ENCODE data around the gene SMURF1.
"Not testable (repeated sequence)": the region's sequence is repeated elsewhere in the genome, so short reads cannot be mapped to it uniquely, and the experiment has no call there.

The SMURF1 gene

GRCh38 chr7:99121496-99122021 lies 22.3 kb downstream of the SMURF1 start:
- DNase-seq (ENCODE audit: low read depth): no peak

- no peak for DNase-seq (ENCODE audit: low read depth)
These were observed 23.0 kb downstream of the SMURF1 start for GRCh38 chr7:99120916-99121315.

- no peak for DNase-seq (ENCODE audit: low read depth)
These were observed 23.4 kb downstream of the SMURF1 start for GRCh38 chr7:99120501-99120900.

GRCh38 chr7:99118077-99118476 lies 25.8 kb downstream of the SMURF1 start:
- DNase-seq (ENCODE audit: low read depth): no peak

- no peak for DNase-seq (ENCODE audit: low read depth)
These were observed 27.8 kb downstream of the SMURF1 start for GRCh38 chr7:99116144-99116543.

GRCh38 chr7:99115379-99115778 lies 28.5 kb downstream of the SMURF1 start:
- no peak for DNase-seq (ENCODE audit: low read depth)

GRCh38 chr7:99112979-99113378 lies 30.9 kb downstream of the SMURF1 start:
- no peak for DNase-seq (ENCODE audit: low read depth)

GRCh38 chr7:99112097-99112496 lies 31.8 kb downstream of the SMURF1 start:
- no peak for DNase-seq (ENCODE audit: low read depth)

- DNase-seq (ENCODE audit: low read depth): no peak
These were observed 32.3 kb downstream of the SMURF1 start for GRCh38 chr7:99111591-99111990.

- no peak for DNase-seq (ENCODE audit: low read depth)
These were observed 34.5 kb downstream of the SMURF1 start for GRCh38 chr7:99109108-99110051.

GRCh38 chr7:99108613-99109012 lies 35.3 kb downstream of the SMURF1 start:
- no peak for DNase-seq (ENCODE audit: low read depth)

GRCh38 chr7:99106821-99107241 lies 37.1 kb downstream of the SMURF1 start:
- DNase-seq (ENCODE audit: low read depth): no peak

- no peak for DNase-seq (ENCODE audit: low read depth)
These were observed 37.5 kb downstream of the SMURF1 start for GRCh38 chr7:99106411-99106810.

- DNase-seq (ENCODE audit: low read depth): no peak
These were observed 38.2 kb downstream of the SMURF1 start for GRCh38 chr7:99105756-99106155.

GRCh38 chr7:99104631-99105030 lies 39.3 kb downstream of the SMURF1 start:
- no peak for DNase-seq (ENCODE audit: low read depth)

- DNase-seq (ENCODE audit: low read depth): not testable (repeated sequence)
These were observed 40.1 kb downstream of the SMURF1 start for GRCh38 chr7:99103836-99104235.

GRCh38 chr7:99102809-99103690 lies 40.9 kb downstream of the SMURF1 start:
- DNase-seq (ENCODE audit: low read depth): no peak

GRCh38 chr7:99102361-99102760 lies 41.5 kb downstream of the SMURF1 start:
- DNase-seq (ENCODE audit: low read depth): no peak

GRCh38 chr7:99101516-99101915 lies 42.4 kb downstream of the SMURF1 start:
- not testable (repeated sequence) for DNase-seq (ENCODE audit: low read depth)

- DNase-seq (ENCODE audit: low read depth): no peak
These were observed 44.3 kb downstream of the SMURF1 start for GRCh38 chr7:99099499-99100077.

GRCh38 chr7:99098824-99099498 lies 44.9 kb downstream of the SMURF1 start:
- no peak for DNase-seq (ENCODE audit: low read depth)

Data from stimulated activated CD4-positive, alpha-beta T cell treated with anti-CD3 and anti-CD28 coated beads, Interleukin-2, amount 100 ng/mL, for 4 hours (primary cell).